ENCODE data around the gene MOB1A.

MOB1A gene

GRCh38 chr2:74107071-74107470 lies 71.6 kb downstream of the MOB1A start:
- peaks cover 6% of the 10 kb centered on the region for H3K4me1 Mint-ChIP-seq
- H3K4me3 Mint-ChIP-seq: no peak overlapping the region
- ATAC-seq: no peak
- no peak for DNase-seq (ENCODE audit: low spot score in 2 of 2)
- no peak overlapping the region for H3K27ac Mint-ChIP-seq
- peaks cover 20% of the 10 kb centered on the region for H3K36me3 Mint-ChIP-seq
- no peaks in the 10 kb centered on the region for H3K9me3 Mint-ChIP-seq

GRCh38 chr2:74105413-74105812 lies 73.3 kb downstream of the MOB1A start:
- DNase-seq (ENCODE audit: low spot score in 2 of 2) (no peak), ATAC-seq (no peak)
- Mint-ChIP-seq H3K4me1 (peaks cover 6% of the 10 kb centered on the region), H3K4me3 (no peak overlapping the region), H3K27ac (no peak overlapping the region), H3K36me3 (peaks cover 37% of the 10 kb centered on the region), H3K9me3 (no peaks in the 10 kb centered on the region)

GRCh38 chr2:74104839-74105238 lies 73.8 kb downstream of the MOB1A start:
- DNase-seq (ENCODE audit: low spot score in 2 of 2): no peak
- H3K27ac Mint-ChIP-seq: no peak overlapping the region
- H3K4me1 Mint-ChIP-seq: peaks cover 6% of the 10 kb centered on the region
- no peak overlapping the region for H3K4me3 Mint-ChIP-seq
- H3K36me3 Mint-ChIP-seq: peaks cover 43% of the 10 kb centered on the region
- no peaks in the 10 kb centered on the region for H3K9me3 Mint-ChIP-seq
- no peak for ATAC-seq

GRCh38 chr2:74103763-74104162 lies 74.9 kb downstream of the MOB1A start:
- no peak overlapping the region for H3K4me3 Mint-ChIP-seq
- H3K36me3 Mint-ChIP-seq: peaks cover 54% of the 10 kb centered on the region
- DNase-seq (ENCODE audit: low spot score in 2 of 2) (no peak), ATAC-seq (no peak)
- H3K4me1 Mint-ChIP-seq: no peaks in the 10 kb centered on the region
- no peak overlapping the region for H3K27ac Mint-ChIP-seq
- no peaks in the 10 kb centered on the region for H3K9me3 Mint-ChIP-seq

Data from stimulated activated effector memory CD8-positive, alpha-beta T cell treated with anti-CD3 and anti-CD28 coated beads, Interleukin-12 subunit alpha, Interleukin-12 subunit beta, amount 100 ng/mL, for 72 hours (primary cell).